Gastrocnemius medialis (tissue), 4 donors: ENCODE data around the gene IGFBP2. TPM values are rescaled to one million over a fixed set of nuclear protein-coding genes. Genes with fewer than 3 reads are reported as not detected.

Source experiments
- ATAC-seq, 2 donors: fragments of 150-250 bp; one replicate each; pipeline ENCODE4 v1.9.1; 2016
- DNase-seq, 2 donors: peaks; one replicate each; pipeline ENCODE4 v3.0.0-alpha.2; 2019
- H3K27ac ChIP-seq, 4 donors: fragments of 200-600 bp; sonication (generic); 1 replicate in 1 of 4; 2 replicates in 3 of 4; pipeline ENCODE4 v1.5.1; 2016 to 2018; ENCODE audit warnings: mild to moderate bottlenecking in 2 of 4, moderate library complexity in 1 of 4
- H3K27me3 ChIP-seq, 3 donors: fragments of 200-600 bp; sonication (generic) in 2 of 3; 1 replicate in 1 of 3; 2 replicates in 2 of 3; pipeline versions ENCODE4 v1.5.1 to v1.6.0; 2016 to 2019; ENCODE audit warnings: mild to moderate bottlenecking in 1 of 3, moderate library complexity in 1 of 3
- H3K36me3 ChIP-seq, 2 donors: fragments of 200-600 bp; sonication (generic) in 1 of 2; one replicate each; pipeline ENCODE4 v1.5.1; 2017 to 2018
- H3K4me1 ChIP-seq, 2 donors: fragments of 200-600 bp; sonication (generic) in 1 of 2; one replicate each; pipeline ENCODE4 v1.5.1; 2016 to 2017; ENCODE audit warnings: mild to moderate bottlenecking in 2 of 2
- H3K4me3 ChIP-seq, 4 donors: fragments of 200-600 bp; sonication (generic) in 3 of 4; 1 replicate in 1 of 4; 2 replicates in 3 of 4; pipeline ENCODE4 v1.5.1; 2016 to 2019; ENCODE audit warnings: mild to moderate bottlenecking in 2 of 4
- H3K9me3 ChIP-seq, 3 donors: fragments of 200-600 bp; sonication (generic) in 2 of 3; 1 replicate in 1 of 3; 2 replicates in 2 of 3; pipeline ENCODE4 v1.5.1; 2016 to 2019
- POLR2A ChIP-seq, 2 donors: fragments of 450-650 bp; IDR thresholded peaks; one replicate each; pipeline ENCODE4 v1.6.1; 2017; ENCODE audit warnings: antibody characterized with exemption in 2 of 2, mild to moderate bottlenecking in 2 of 2, moderate library complexity in 2 of 2
- in situ Hi-C, 4 donors: fragments of 200-750 bp; cut with MboI; loops; one replicate each; pipeline versions ENCODE4 v1.15.0 to v1.8.0; 2017; ENCODE audit warnings: low sequenced_read_pairs in 4 of 4
- intact Hi-C: fragments of 100-400 bp; cut with DNase I; formaldehyde crosslinking; loops from one replicate; pipeline ENCODE4 v1.15.1; 2023; ENCODE audit warnings: low total_unique reads
- total RNA-seq, 4 donors: library from RNA; depleted of rRNA; stranded (reverse); fragments of >200 nt; gene quantifications; one replicate each; pipeline versions ENCODE4 v1.1.0 to v1.2.3, GENCODE V29; 2016
- TF ChIP-seq, protein P1 (sequence below), 5 experiments: fragments of 450-650 bp in 3 of 5; fragments of 200-600 bp in 2 of 5; sonication (generic) in 2 of 5; IDR thresholded peaks in 4 of 5; conservative IDR thresholded peaks in 1 of 5; 1 replicate in 4 of 5; 2 replicates in 1 of 5; pipeline ENCODE4 v1.5.1; 2016 to 2019; ENCODE audit warnings: antibody characterized with exemption in 5 of 5, mild to moderate bottlenecking in 3 of 5, moderate library complexity in 3 of 5

IGFBP2 gene
- total RNA-seq, 4 donors from 2014 or later = 14.3 to 44.4 (median 23.6) TPM

DNA sequence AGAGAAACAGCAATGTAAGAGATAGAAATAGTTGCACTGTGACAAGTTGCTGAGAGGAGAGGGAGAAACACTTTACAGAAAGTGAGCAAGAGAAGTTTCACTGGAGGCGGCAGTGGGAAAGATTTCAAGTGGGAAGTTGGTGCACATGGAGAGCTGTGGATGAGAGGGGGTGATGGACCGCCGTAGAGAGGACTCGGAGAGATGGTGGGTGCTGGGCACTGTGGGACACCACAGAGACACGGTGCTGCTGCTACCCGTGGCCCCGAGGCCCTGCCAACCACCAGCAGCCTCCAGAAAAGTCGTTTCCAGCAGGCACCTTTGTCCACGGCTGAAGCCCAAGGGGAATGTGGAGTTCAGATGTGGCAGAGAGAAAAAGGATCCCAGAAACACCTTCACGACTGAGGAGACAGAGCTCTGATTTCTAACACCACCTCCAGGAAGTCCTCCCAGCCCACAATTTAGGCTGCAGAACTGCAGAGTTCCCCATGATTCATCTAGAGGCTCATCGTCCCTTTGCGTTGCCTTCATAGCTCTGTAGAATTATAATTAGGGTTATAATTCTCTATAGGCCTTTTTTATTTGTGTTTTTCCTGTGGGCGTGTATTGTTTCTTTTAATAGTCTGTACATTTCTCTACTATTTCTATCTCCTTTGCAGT is 15.9 kb upstream of the IGFBP2 start:
- no peaks in the 10 kb centered on the region for H3K27me3 ChIP-seq
- no peak overlapping the region for H3K27ac ChIP-seq
- no peaks in the 10 kb centered on the region for H3K36me3 ChIP-seq
- ATAC-seq (no peak), DNase-seq (no peak)
- in situ Hi-C loops = no loop called here
- H3K4me1 ChIP-seq = no peaks in the 10 kb centered on the region
- H3K9me3 ChIP-seq = no peaks in the 10 kb centered on the region
- intact Hi-C loops = no loop called here
- TF ChIP-seq, protein P1, sequence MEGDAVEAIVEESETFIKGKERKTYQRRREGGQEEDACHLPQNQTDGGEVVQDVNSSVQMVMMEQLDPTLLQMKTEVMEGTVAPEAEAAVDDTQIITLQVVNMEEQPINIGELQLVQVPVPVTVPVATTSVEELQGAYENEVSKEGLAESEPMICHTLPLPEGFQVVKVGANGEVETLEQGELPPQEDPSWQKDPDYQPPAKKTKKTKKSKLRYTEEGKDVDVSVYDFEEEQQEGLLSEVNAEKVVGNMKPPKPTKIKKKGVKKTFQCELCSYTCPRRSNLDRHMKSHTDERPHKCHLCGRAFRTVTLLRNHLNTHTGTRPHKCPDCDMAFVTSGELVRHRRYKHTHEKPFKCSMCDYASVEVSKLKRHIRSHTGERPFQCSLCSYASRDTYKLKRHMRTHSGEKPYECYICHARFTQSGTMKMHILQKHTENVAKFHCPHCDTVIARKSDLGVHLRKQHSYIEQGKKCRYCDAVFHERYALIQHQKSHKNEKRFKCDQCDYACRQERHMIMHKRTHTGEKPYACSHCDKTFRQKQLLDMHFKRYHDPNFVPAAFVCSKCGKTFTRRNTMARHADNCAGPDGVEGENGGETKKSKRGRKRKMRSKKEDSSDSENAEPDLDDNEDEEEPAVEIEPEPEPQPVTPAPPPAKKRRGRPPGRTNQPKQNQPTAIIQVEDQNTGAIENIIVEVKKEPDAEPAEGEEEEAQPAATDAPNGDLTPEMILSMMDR (IDR thresholded peaks at IDR 0.05 in 4 of 5, conservative IDR thresholded peaks at IDR 0.05 in 1 of 5) = no peak
- no peak for TF ChIP-seq POLR2A (IDR thresholded peaks at IDR 0.05)
- no peak overlapping the region for H3K4me3 ChIP-seq

DNA sequence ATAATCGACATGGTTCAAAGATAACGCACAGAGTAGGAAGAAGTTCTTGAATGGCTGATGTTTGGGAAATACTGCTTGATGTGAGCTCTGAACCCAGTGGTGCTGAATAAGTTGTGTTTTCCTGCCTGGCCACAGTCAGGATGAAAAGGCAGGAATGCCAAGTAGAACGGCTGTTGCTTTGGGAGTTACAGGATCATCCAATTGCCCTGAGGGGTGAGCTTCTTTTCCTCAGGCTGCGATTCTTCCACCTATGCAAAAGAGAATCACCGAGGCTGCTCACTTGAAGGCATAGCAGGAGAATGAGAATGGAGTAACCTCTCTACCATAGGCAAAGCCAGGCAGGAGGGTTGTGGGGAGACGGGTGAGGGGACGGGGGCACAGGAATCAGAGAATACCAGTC is 14.4 kb upstream of the IGFBP2 start:
- no peaks in the 10 kb centered on the region for H3K9me3 ChIP-seq
- no peaks in the 10 kb centered on the region for H3K27me3 ChIP-seq
- in situ Hi-C loops (no loop called here), intact Hi-C loops (no loop called here)
- TF ChIP-seq, protein P1 (IDR thresholded peaks at IDR 0.05 in 4 of 5, conservative IDR thresholded peaks at IDR 0.05 in 1 of 5) = no peak
- no peak for TF ChIP-seq POLR2A (IDR thresholded peaks at IDR 0.05)
- H3K4me3 ChIP-seq = no peak overlapping the region
- ATAC-seq (no peak), DNase-seq (no peak)
- no peaks in the 10 kb centered on the region for H3K36me3 ChIP-seq
- H3K4me1 ChIP-seq = no peaks in the 10 kb centered on the region
- no peak overlapping the region for H3K27ac ChIP-seq

DNA sequence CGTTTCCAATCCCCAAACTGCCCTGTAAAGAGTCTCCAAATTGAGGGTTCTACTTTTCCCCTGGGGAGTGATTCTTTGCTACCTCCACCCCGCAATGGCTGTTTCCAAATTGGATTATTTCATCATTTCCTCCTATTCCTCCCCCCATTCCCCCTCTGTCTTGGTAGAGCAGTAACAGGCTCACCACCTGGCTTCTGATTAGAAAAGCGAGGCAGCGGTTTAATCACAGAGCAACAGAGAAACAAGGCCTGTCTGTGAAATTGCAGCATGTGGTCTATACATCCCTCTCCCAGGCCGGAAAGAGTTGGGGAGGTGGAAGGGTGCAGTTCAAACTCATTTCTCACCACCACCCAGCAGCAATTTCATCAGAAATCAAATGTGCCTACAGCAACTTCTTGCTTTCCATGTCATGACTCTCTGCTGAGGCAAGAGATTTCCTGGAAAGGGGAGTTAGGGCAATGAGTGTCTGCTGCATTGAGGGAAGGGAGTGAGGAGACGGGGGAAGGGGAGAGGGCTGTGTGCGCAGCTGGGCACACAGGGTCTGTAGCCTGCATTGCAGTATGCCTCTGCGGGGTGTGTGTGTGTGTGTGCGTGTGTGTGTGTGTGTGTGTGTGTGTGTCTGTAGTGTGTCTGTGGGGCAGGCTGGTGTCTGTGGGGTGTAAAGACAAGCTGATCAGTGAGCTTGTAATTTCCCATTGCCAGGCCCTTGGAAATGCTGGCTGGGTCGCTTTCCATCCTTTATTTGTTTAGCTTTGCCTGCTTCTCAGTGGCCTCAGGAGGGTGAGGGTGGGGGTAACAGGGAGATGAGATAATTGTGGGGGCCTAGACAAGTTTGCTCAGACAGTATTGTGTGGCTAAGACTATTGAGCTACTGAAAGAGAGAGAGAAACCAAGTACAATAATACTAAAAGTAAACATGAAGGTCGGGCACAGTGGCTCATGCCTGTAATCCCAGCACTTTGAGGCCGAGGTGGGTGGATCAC is 13.5 kb upstream of the IGFBP2 start:
- intact Hi-C loops (no loop called here), in situ Hi-C loops (no loop called here)
- no peaks in the 10 kb centered on the region for H3K9me3 ChIP-seq
- H3K27me3 ChIP-seq = no peaks in the 10 kb centered on the region
- no peaks in the 10 kb centered on the region for H3K4me1 ChIP-seq
- TF ChIP-seq, protein P1 (IDR thresholded peaks at IDR 0.05 in 4 of 5, conservative IDR thresholded peaks at IDR 0.05 in 1 of 5) = no peak
- ATAC-seq = no peak
- no peak for DNase-seq
- no peaks in the 10 kb centered on the region for H3K36me3 ChIP-seq
- no peak overlapping the region for H3K4me3 ChIP-seq
- H3K27ac ChIP-seq = no peak overlapping the region

DNA sequence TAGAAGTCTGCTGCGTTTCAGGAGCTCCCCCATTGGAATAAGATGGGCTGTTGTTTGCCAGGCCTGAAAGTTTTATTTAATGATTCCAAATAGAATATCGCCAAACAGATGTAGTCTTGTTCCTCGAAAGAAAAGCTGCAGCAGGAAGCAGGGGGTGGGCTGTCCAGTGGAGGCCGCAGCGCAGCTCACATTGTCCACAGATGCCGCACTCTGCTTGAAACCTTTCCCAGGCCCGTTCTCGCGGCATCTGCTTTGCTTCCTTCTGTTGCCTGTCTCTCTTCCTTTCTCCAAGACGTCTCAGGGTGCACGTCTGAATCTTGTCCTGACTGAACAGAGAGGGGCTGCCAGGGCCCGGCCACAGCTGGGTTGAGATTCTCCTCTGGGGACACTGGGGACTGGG is 12.4 kb upstream of the IGFBP2 start:
- Histone ChIP-seq H3K36me3 (no peaks in the 10 kb centered on the region), H3K27me3 (no peaks in the 10 kb centered on the region), H3K27ac (no peak overlapping the region), H3K4me3 (no peak overlapping the region), H3K9me3 (no peaks in the 10 kb centered on the region), H3K4me1 (no peaks in the 10 kb centered on the region)
- no peak for ATAC-seq
- DNase-seq = no peak
- TF ChIP-seq, protein P1 (IDR thresholded peaks at IDR 0.05 in 4 of 5, conservative IDR thresholded peaks at IDR 0.05 in 1 of 5) = no peak
- TF ChIP-seq POLR2A (IDR thresholded peaks at IDR 0.05) = no peak
- intact Hi-C loops (no loop called here), in situ Hi-C loops (no loop called here)
